ENCODE results near the gene CACNA2D3. TPM values are rescaled to one million over a fixed set of nuclear protein-coding genes. Genes with fewer than 3 reads are reported as not detected.

The CACNA2D3 gene
- polyA plus RNA-seq, 1 donor from 2014 or later, result 26.2 TPM

GRCh38 chr3:54831112-54831511 lies 708.8 kb downstream of the CACNA2D3 start:
- H3K9me2 ChIP-seq (ENCODE audit: insufficient read depth, low read length), result no peaks in the 10 kb centered on the region
- no peak overlapping the region for H3K4me2 ChIP-seq (ENCODE audit: low read length)
- H3F3A ChIP-seq (ENCODE audit: insufficient read depth, low read length, poor library complexity, severe bottlenecking), result no peaks in the 10 kb centered on the region
- H3K79me2 ChIP-seq (replicated peaks; ENCODE audit: insufficient read depth, low read length), result no peaks in the 10 kb centered on the region
- H3K27me3 ChIP-seq (ENCODE audit: insufficient read depth, low read depth, low read length), result peaks cover 14% of the 10 kb centered on the region
- no peak overlapping the region for H3K9ac ChIP-seq (ENCODE audit: low read length)
- no peak overlapping the region for H2AFZ ChIP-seq (ENCODE audit: low read depth, low read length)
- H4K20me1 ChIP-seq (ENCODE audit: insufficient read depth), result no peaks in the 10 kb centered on the region
- H3K36me3 ChIP-seq (ENCODE audit: insufficient read depth, low read length), result no peaks in the 10 kb centered on the region
- H3K27ac ChIP-seq (ENCODE audit: low read length), result no peak overlapping the region
- H3K9me3 ChIP-seq (ENCODE audit: low read length), result no peaks in the 10 kb centered on the region
- H3K4me3 ChIP-seq (ENCODE audit: low read length), result no peak overlapping the region
- TF ChIP-seq EZH2 (IDR thresholded peaks at IDR 0.05; ENCODE audit: borderline replicate concordance, insufficient read depth, low read length, poor library complexity, severe bottlenecking) (no peak), SMC3 (conservative IDR thresholded peaks at IDR 0.05; ENCODE audit: poor library complexity) (no peak), CTCF (IDR thresholded peaks at IDR 0.05; ENCODE audit: poor library complexity, severe bottlenecking) (no peak), TAF1 (IDR thresholded peaks at IDR 0.05; ENCODE audit: low read depth) (no peak), MXI1 (conservative IDR thresholded peaks at IDR 0.05; ENCODE audit: poor library complexity, severe bottlenecking) (no peak), EP300 (conservative IDR thresholded peaks at IDR 0.05; ENCODE audit: poor library complexity, severe bottlenecking) (no peak), POLR2AphosphoS5 (IDR thresholded peaks at IDR 0.05) (no peak)

GRCh38 chr3:54832876-54833275 lies 710.5 kb downstream of the CACNA2D3 start:
- Histone ChIP-seq H3K36me3 (ENCODE audit: insufficient read depth, low read length) (no peaks in the 10 kb centered on the region), H2AFZ (ENCODE audit: low read depth, low read length) (no peak overlapping the region), H3K9me3 (ENCODE audit: low read length) (no peaks in the 10 kb centered on the region), H3K27me3 (ENCODE audit: insufficient read depth, low read depth, low read length) (peaks cover 4% of the 10 kb centered on the region), H3K27ac (ENCODE audit: low read length) (no peak overlapping the region), H4K20me1 (ENCODE audit: insufficient read depth) (no peaks in the 10 kb centered on the region), H3K9ac (ENCODE audit: low read length) (no peak overlapping the region), H3F3A (ENCODE audit: insufficient read depth, low read length, poor library complexity, severe bottlenecking) (no peaks in the 10 kb centered on the region), H3K9me2 (ENCODE audit: insufficient read depth, low read length) (no peaks in the 10 kb centered on the region), H3K4me3 (ENCODE audit: low read length) (no peak overlapping the region), H3K4me2 (ENCODE audit: low read length) (no peak overlapping the region), H3K79me2 (replicated peaks; ENCODE audit: insufficient read depth, low read length) (no peaks in the 10 kb centered on the region)
- TF ChIP-seq CTCF (IDR thresholded peaks at IDR 0.05; ENCODE audit: poor library complexity, severe bottlenecking), result no peak
- TF ChIP-seq EP300 (conservative IDR thresholded peaks at IDR 0.05; ENCODE audit: poor library complexity, severe bottlenecking), result no peak
- no peak for TF ChIP-seq MXI1 (conservative IDR thresholded peaks at IDR 0.05; ENCODE audit: poor library complexity, severe bottlenecking)
- TF ChIP-seq EZH2 (IDR thresholded peaks at IDR 0.05; ENCODE audit: borderline replicate concordance, insufficient read depth, low read length, poor library complexity, severe bottlenecking), result no peak
- no peak for TF ChIP-seq RAD21 (conservative IDR thresholded peaks at IDR 0.05)
- TF ChIP-seq TAF1 (IDR thresholded peaks at IDR 0.05; ENCODE audit: low read depth), result no peak
- no peak for TF ChIP-seq REST (IDR thresholded peaks at IDR 0.05; ENCODE audit: borderline replicate concordance)
- TF ChIP-seq SMC3 (conservative IDR thresholded peaks at IDR 0.05; ENCODE audit: poor library complexity), result no peak
- no peak for TF ChIP-seq POLR2AphosphoS5 (IDR thresholded peaks at IDR 0.05)

Data from neural cell (in vitro differentiated cells).